Adrenal gland (tissue), 12 donors: ENCODE measurements around the gene RNASE7. TPM values are rescaled to one million over a fixed set of nuclear protein-coding genes. Genes with fewer than 3 reads are reported as not detected.

Experiments
- DNase-seq, 7 donors: peaks; one replicate each; pipeline ENCODE4 v3.0.0-alpha.2; 2019 to 2020
- H3K27ac ChIP-seq, 5 donors: fragments of 200-600 bp; sonication (generic) in 4 of 5; 1 replicate in 3 of 5; 2 replicates in 2 of 5; pipeline versions ENCODE4 v1.5.1 to v1.8.0; 2016 to 2020; ENCODE audit warnings: mild to moderate bottlenecking in 1 of 5
- H3K27me3 ChIP-seq: fragments of 200-600 bp; 2 replicates; pipeline ENCODE4 v1.8.0; 2021
- H3K36me3 ChIP-seq, 2 donors: fragments of 200-600 bp; replicated peaks in 1 of 2; 1 replicate in 1 of 2; 2 replicates in 1 of 2; pipeline versions ENCODE4 v1.5.1 to v1.8.0; 2018 to 2022
- H3K4me1 ChIP-seq, 2 donors: fragments of 200-600 bp; replicated peaks in 1 of 2; 1 replicate in 1 of 2; 2 replicates in 1 of 2; pipeline versions ENCODE4 v1.5.1 to v1.8.0; 2018 to 2021
- H3K4me3 ChIP-seq, 4 donors: fragments of 200-600 bp; sonication (generic) in 3 of 4; one replicate each; pipeline ENCODE4 v1.5.1; 2016 to 2018
- H3K9me3 ChIP-seq, 3 donors: fragments of 200-600 bp; sonication (generic) in 1 of 3; replicated peaks in 1 of 3; 1 replicate in 2 of 3; 2 replicates in 1 of 3; pipeline versions ENCODE4 v1.5.1 to v1.8.0; 2016 to 2021
- POLR2A ChIP-seq, 2 donors: fragments of 450-650 bp; IDR thresholded peaks; one replicate each; pipeline ENCODE4 v1.6.1; 2017; ENCODE audit warnings: antibody characterized with exemption in 2 of 2, mild to moderate bottlenecking in 2 of 2, moderate library complexity in 1 of 2
- WGBS, 4 donors: extraction: QIAGEN DNeasy Blood & Tissue Kit in 2 of 4; methylation state at CpG; one replicate each; pipeline versions ENCODE4 v1.1.5 to v1.1.7; 2013 to 2017; 5-methylcytosine and 5-hydroxymethylcytosine counted together
- intact Hi-C, 2 donors: fragments of 100-400 bp; cut with DNase I; formaldehyde crosslinking; loops; one replicate each; pipeline versions ENCODE4 v1.14.1 to v1.15.0; 2022 to 2023
- polyA plus RNA-seq, 3 donors: library from polyadenylated mRNA; stranded (reverse); fragments of 200-250 nt in 2 of 3; fragments of 350-450 nt in 1 of 3; fragmentation: Illumina TruSeq in 1 of 3; extraction: RNeasy Lipid Tissue Mini Kit (QIAGEN cat#74804) in 1 of 3; gene quantifications; one replicate each; pipeline ENCODE4 v1.2.3, GENCODE V29; 2013 to 2014
- total RNA-seq, 9 donors: library from RNA; depleted of rRNA in 4 of 9; stranded (reverse); fragments of >200 nt in 4 of 9; fragments of 120-200 nt in 1 of 9; fragmentation: NEBNext Ultra II Directional in 1 of 9; extraction: Animal tissue kit (Norgen Biotek cat#: 25700) in 1 of 9; gene quantifications; one replicate each; pipeline versions ENCODE4 v1.1.0 to v1.2.4, GENCODE V29; 2013 to 2023
- TF ChIP-seq, protein P1 (sequence below), 6 experiments: fragments of 450-650 bp in 4 of 6; fragments of 200-600 bp in 2 of 6; sonication (generic) in 1 of 6; IDR thresholded peaks; 1 replicate in 5 of 6; 2 replicates in 1 of 6; pipeline versions ENCODE4 v1.5.1 to v1.8.0; 2016 to 2021; ENCODE audit warnings: antibody characterized with exemption in 6 of 6, mild to moderate bottlenecking in 2 of 6, moderate library complexity in 1 of 6
- donor health status: healthy with polysubstance abuse.
- donor health status: Bipolar disorder and iron deficiency.
- donor health status: DM: yes; HTN: yes; CAD: no.
- donor health status: DM: no; HTN: no; CAD: no.
- donor health status: DM: no; HTN: no; CAD: no.
- donor health status: DM: yes; HTN: yes; CAD: no.

The RNASE7 gene
- total and polyA plus RNA-seq, 12 donors, result 0.20 to 0.34 TPM; not detected in 10

DNA sequence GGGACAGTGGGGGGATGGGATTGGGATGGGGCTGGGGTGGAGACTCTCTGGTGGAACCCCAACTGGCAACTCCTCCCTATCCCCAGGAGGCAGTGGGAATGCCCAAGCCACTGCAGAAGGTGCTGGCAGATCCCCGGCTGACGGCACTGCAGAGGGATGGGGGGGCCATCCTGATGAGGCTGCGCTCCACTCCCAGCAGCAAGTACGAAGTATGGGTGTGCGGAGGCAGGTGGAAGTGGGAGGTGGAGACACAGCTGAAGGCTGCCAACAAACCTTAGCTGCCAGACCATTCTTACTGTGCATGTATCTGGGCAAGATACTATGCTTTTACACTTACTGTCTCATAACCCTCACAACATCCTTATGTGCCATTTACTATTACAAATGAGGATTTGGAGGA lies 36.1 kb downstream of the RNASE7 start:
- no peaks in the 10 kb centered on the region for H3K27me3 ChIP-seq
- WGBS, 4 donors, result 76 to 100% (median 78%) methylated on average over 3 to 5 of the region's 5 CpGs
- no peak overlapping the region for H3K4me3 ChIP-seq
- peaks cover 0 to 5% of the 10 kb centered on the region in 2 donors for H3K4me1 ChIP-seq
- H3K9me3 ChIP-seq, result no peaks in the 10 kb centered on the region
- TF ChIP-seq, protein P1, sequence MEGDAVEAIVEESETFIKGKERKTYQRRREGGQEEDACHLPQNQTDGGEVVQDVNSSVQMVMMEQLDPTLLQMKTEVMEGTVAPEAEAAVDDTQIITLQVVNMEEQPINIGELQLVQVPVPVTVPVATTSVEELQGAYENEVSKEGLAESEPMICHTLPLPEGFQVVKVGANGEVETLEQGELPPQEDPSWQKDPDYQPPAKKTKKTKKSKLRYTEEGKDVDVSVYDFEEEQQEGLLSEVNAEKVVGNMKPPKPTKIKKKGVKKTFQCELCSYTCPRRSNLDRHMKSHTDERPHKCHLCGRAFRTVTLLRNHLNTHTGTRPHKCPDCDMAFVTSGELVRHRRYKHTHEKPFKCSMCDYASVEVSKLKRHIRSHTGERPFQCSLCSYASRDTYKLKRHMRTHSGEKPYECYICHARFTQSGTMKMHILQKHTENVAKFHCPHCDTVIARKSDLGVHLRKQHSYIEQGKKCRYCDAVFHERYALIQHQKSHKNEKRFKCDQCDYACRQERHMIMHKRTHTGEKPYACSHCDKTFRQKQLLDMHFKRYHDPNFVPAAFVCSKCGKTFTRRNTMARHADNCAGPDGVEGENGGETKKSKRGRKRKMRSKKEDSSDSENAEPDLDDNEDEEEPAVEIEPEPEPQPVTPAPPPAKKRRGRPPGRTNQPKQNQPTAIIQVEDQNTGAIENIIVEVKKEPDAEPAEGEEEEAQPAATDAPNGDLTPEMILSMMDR (IDR thresholded peaks at IDR 0.05), result no peak
- TF ChIP-seq POLR2A (IDR thresholded peaks at IDR 0.05), result no peak
- intact Hi-C loops, result no loop called here
- H3K27ac ChIP-seq, result peak overlapping the region in 1 of 5 donors; percentile 50
- no peak for DNase-seq
- peaks cover 0 to 97% of the 10 kb centered on the region in 2 donors for H3K36me3 ChIP-seq

DNA sequence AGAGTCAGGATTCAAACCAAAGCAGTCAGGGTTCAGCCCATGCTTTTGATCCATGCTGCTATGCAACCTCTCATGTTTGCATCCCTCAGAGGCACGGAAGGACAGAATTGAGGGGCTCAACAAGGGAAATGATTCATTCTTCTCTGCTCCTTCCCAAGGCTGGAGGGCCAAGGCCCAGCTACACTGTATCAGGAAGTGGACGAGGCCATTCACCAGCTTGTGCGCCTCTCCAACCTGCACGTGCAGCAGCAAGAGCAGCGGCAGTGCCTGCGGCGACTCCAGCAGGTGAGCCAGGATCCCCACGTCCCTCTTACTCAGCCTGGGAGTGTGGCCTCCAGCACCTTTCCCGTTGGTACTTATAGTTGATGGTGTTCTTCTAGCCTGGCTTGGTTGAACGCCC lies 36.6 kb downstream of the RNASE7 start:
- peak overlapping the region in 2 of 5 donors; percentile 21 to 50 for H3K27ac ChIP-seq
- H3K4me3 ChIP-seq, result no peak overlapping the region
- H3K27me3 ChIP-seq, result no peaks in the 10 kb centered on the region
- H3K4me1 ChIP-seq, result peaks cover 0 to 9% of the 10 kb centered on the region in 2 donors
- intact Hi-C loops, result no loop called here
- H3K36me3 ChIP-seq, result peaks cover 0 to 97% of the 10 kb centered on the region in 2 donors
- WGBS, 4 donors, result 41 to 63% (median 50%) methylated on average over 9 to 10 of the region's 10 CpGs
- DNase-seq, result peak in 2 of 7 donors; percentile 46 to 49
- H3K9me3 ChIP-seq, result no peaks in the 10 kb centered on the region
- TF ChIP-seq, protein P1 (IDR thresholded peaks at IDR 0.05), result no peak
- TF ChIP-seq POLR2A (IDR thresholded peaks at IDR 0.05), result no peak

GRCh38 chr14:21081521-21082142 lies 39.5 kb downstream of the RNASE7 start:
- 85 to 95% (median 88%) methylated on average over 8 to 30 of the region's 30 CpGs for WGBS, 4 donors

DNA sequence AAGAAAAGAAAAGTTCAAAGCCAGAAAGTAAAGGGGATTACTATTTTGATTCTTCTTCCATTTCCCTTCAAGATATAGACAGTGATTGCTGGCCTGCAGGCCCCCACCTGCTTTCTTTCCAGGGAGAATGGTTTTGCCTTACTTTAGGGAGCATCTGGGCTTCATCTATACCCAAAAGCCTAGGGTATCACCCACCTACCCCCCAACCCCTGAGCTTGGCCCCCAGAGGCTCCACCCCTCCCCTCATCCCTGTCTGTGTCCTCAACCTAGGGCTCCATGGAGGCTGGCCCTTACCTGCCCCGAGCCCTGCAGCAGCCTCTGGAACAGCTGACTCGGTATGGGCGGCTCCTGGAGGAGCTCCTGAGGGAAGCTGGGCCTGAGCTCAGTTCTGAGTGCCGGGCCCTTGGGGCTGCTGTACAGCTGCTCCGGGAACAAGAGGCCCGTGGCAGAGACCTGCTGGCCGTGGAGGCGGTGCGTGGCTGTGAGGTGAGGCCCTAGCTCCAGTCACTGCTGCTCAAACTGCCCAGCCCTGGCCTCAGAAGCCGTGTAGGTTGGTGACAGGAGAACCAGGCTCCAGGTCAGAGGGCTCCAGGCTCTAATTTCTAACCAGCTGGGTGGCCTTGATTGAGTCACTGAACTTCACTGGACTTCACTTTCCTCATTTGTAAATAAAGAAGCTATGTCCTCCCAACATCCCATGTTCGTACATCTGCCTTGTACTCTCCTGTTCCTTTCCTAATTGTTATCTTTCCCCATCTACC lies 41.6 kb downstream of the RNASE7 start:
- Histone ChIP-seq H3K4me3 (no peak overlapping the region), H3K27me3 (no peaks in the 10 kb centered on the region), H3K27ac (peak overlapping the region in 4 of 5 donors; percentile 24 to 71 (median 64)), H3K4me1 (peaks cover 0 to 7% of the 10 kb centered on the region in 2 donors), H3K9me3 (no peaks in the 10 kb centered on the region), H3K36me3 (peaks cover 0 to 93% of the 10 kb centered on the region in 2 donors)
- intact Hi-C loops, result no loop called here
- TF ChIP-seq, protein P1 (IDR thresholded peaks at IDR 0.05), result no peak
- TF ChIP-seq POLR2A (IDR thresholded peaks at IDR 0.05), result no peak
- whole genome bisulfite sequencing, 4 donors, result 52 to 70% (median 63%) methylated on average over 2 to 11 of the region's 11 CpGs
- peak in 2 of 7 donors; percentile 57 to 59 for DNase-seq

More at GRCh38 chr14:21081521-21082142, 39.5 kb downstream of the RNASE7 start:
- TF ChIP-seq, protein P1 (IDR thresholded peaks at IDR 0.05), result no peak
- TF ChIP-seq POLR2A (IDR thresholded peaks at IDR 0.05), result no peak
- Histone ChIP-seq H3K9me3 (no peaks in the 10 kb centered on the region), H3K4me3 (no peak overlapping the region), H3K36me3 (peaks cover 0 to 95% of the 10 kb centered on the region in 2 donors), H3K4me1 (peaks cover 0 to 12% of the 10 kb centered on the region in 2 donors), H3K27ac (peak overlapping the region in 3 of 5 donors; percentile 20 to 52 (median 31)), H3K27me3 (no peaks in the 10 kb centered on the region)
- intact Hi-C loops, result no loop called here
- DNase-seq, result no peak
